ENCODE measurements around the gene ESYT1.

- TF ChIP-seq GATA2 (IDR thresholded peaks at IDR 0.05; ENCODE audit: low read depth, low read length) (no peak), GATA3 (IDR thresholded peaks at IDR 0.05; ENCODE audit: low read depth, low read length) (no peak)
Observed at GRCh38 chr12:56119361-56119796, 8.7 kb upstream of the ESYT1 start.
